Activated CD4-positive, alpha-beta T cell treated with anti-CD3 and anti-CD28 coated beads, Interleukin-2, Interleukin-6, amounts not matched to agents 100 ng/mL and 50 ng/mL, durations not matched to agents 16 hours and 8 hours (primary cell): ENCODE results near the gene FMNL2.
A peak's percentile ranks its signal among the peaks of the same experiment; 100 is the strongest.
"Not testable (repeated sequence)": the region's sequence is repeated elsewhere in the genome, so short reads cannot be mapped to it uniquely, and the experiment has no call there.

ENCODE experiments used
- DNase-seq: peaks from one replicate; pipeline ENCODE4 v3.0.0-alpha.2; 2020

FMNL2 gene

GRCh38 chr2:152473151-152473857 is 138.3 kb downstream of the FMNL2 start:
- DNase-seq, result no peak

- not testable (repeated sequence) for DNase-seq
These were observed 139.5 kb downstream of the FMNL2 start for GRCh38 chr2:152474523-152474922.

GRCh38 chr2:152475982-152476381 is 141.0 kb downstream of the FMNL2 start:
- DNase-seq, result no peak

- no peak for DNase-seq
These were observed 142.5 kb downstream of the FMNL2 start for GRCh38 chr2:152477347-152478092.

- DNase-seq, result no peak
These were observed 144.3 kb downstream of the FMNL2 start for GRCh38 chr2:152479282-152479681.

- no peak for DNase-seq
These were observed 145.9 kb downstream of the FMNL2 start for GRCh38 chr2:152480821-152481399.

- DNase-seq, result no peak
These were observed 147.1 kb downstream of the FMNL2 start for GRCh38 chr2:152481881-152482583.

- no peak for DNase-seq
These were observed 148.5 kb downstream of the FMNL2 start for GRCh38 chr2:152483276-152484063.

- DNase-seq, result no peak
These were observed 151.2 kb downstream of the FMNL2 start for GRCh38 chr2:152485954-152486736.

GRCh38 chr2:152486737-152487400 is 151.9 kb downstream of the FMNL2 start:
- DNase-seq, result no peak

GRCh38 chr2:152488075-152488474 is 153.1 kb downstream of the FMNL2 start:
- DNase-seq, result no peak

- DNase-seq, result no peak
These were observed 154.4 kb downstream of the FMNL2 start for GRCh38 chr2:152489364-152489763.

GRCh38 chr2:152490686-152491455 is 155.9 kb downstream of the FMNL2 start:
- DNase-seq, result no peak

- DNase-seq, result no peak
These were observed 157.2 kb downstream of the FMNL2 start for GRCh38 chr2:152492131-152492530.

- no peak for DNase-seq
These were observed 157.9 kb downstream of the FMNL2 start for GRCh38 chr2:152492911-152493310.

GRCh38 chr2:152493417-152493816 is 158.4 kb downstream of the FMNL2 start:
- DNase-seq, result no peak

GRCh38 chr2:152493945-152494528 is 159.1 kb downstream of the FMNL2 start:
- DNase-seq, result no peak

- no peak for DNase-seq
These were observed 161.4 kb downstream of the FMNL2 start for GRCh38 chr2:152496371-152496770.

- peak; percentile 22 for DNase-seq
These were observed 162.6 kb downstream of the FMNL2 start for GRCh38 chr2:152497481-152498052.
